H7 (cell line): Measurements from ENCODE around the gene KRTAP12-3. TPM values are rescaled to one million over a fixed set of nuclear protein-coding genes. Genes with fewer than 3 reads are reported as not detected.
"Not testable (repeated sequence)": the region's sequence is repeated elsewhere in the genome, so short reads cannot be mapped to it uniquely, and the experiment has no call there.

Source experiments
- DNase-seq: peaks from one replicate; pipeline ENCODE4 v3.0.0; 2012
- H3K27me3 ChIP-seq: 2 replicates; pipeline ENCODE4 v1.6.0; 2011; ENCODE audit warnings: mild to moderate bottlenecking, low read length; ENCODE audit not compliant: control insufficient read depth, insufficient read depth
- H3K36me3 ChIP-seq: replicated peaks from 2 replicates; pipeline ENCODE4 v1.5.1; 2011; ENCODE audit warnings: low read length; ENCODE audit not compliant: control insufficient read depth, insufficient read depth
- H3K4me3 ChIP-seq: 2 replicates; pipeline ENCODE4 v1.5.1; 2011; ENCODE audit warnings: low read depth, mild to moderate bottlenecking, control low read depth, low read length, moderate library complexity; ENCODE audit not compliant: insufficient read depth
- total RNA-seq: library from RNA; depleted of rRNA; stranded (reverse); fragments of >200 nt; shearing (Covaris generic); gene quantifications from 2 replicates; pipeline ENCODE4 v1.2.3, GENCODE V29; 2014

The KRTAP12-3 gene
- total RNA-seq, 1 experiment from 2014 or later = not detected

- not testable (repeated sequence) for H3K27me3 ChIP-seq, H3K4me3 ChIP-seq, DNase-seq, H3K36me3 ChIP-seq
These were observed 19.8 kb upstream of the KRTAP12-3 start for GRCh38 chr21:44637851-44638348.

GRCh38 chr21:44638506-44639330 lies 19.0 kb upstream of the KRTAP12-3 start:
- not testable (repeated sequence) for H3K27me3 ChIP-seq, H3K4me3 ChIP-seq, H3K36me3 ChIP-seq, DNase-seq

- DNase-seq = no peak
- Histone ChIP-seq H3K36me3 (no peaks in the 10 kb centered on the region), H3K27me3 (no peaks in the 10 kb centered on the region), H3K4me3 (no peak overlapping the region)
These were observed 18.4 kb upstream of the KRTAP12-3 start for GRCh38 chr21:44639331-44639655.

GRCh38 chr21:44640761-44641160 lies 17.0 kb upstream of the KRTAP12-3 start:
- Histone ChIP-seq H3K27me3 (no peaks in the 10 kb centered on the region), H3K36me3 (no peaks in the 10 kb centered on the region), H3K4me3 (no peak overlapping the region)
- no peak for DNase-seq

- no peak for DNase-seq
- Histone ChIP-seq H3K4me3 (no peak overlapping the region), H3K36me3 (no peaks in the 10 kb centered on the region), H3K27me3 (no peaks in the 10 kb centered on the region)
These were observed 13.9 kb upstream of the KRTAP12-3 start for GRCh38 chr21:44643741-44644310.

GRCh38 chr21:44644878-44645277 lies 12.9 kb upstream of the KRTAP12-3 start:
- Histone ChIP-seq H3K27me3 (no peaks in the 10 kb centered on the region), H3K36me3 (no peaks in the 10 kb centered on the region), H3K4me3 (no peak overlapping the region)
- DNase-seq = no peak

GRCh38 chr21:44646366-44647221 lies 11.1 kb upstream of the KRTAP12-3 start, which contains the start of gene KRTAP10-11:
Gene KRTAP10-11, plus strand, starts transcription at chr21:44646414. Its CDS starts 45 bp downstream, at chr21:44646459.
- not testable (repeated sequence) for DNase-seq, H3K27me3 ChIP-seq, H3K4me3 ChIP-seq, H3K36me3 ChIP-seq

- Histone ChIP-seq H3K36me3 (no peaks in the 10 kb centered on the region), H3K4me3 (no peak overlapping the region), H3K27me3 (no peaks in the 10 kb centered on the region)
- peak; percentile 57 for DNase-seq
These were observed 10.5 kb upstream of the KRTAP12-3 start for GRCh38 chr21:44647222-44647552.

- Histone ChIP-seq H3K36me3 (no peaks in the 10 kb centered on the region), H3K4me3 (no peak overlapping the region), H3K27me3 (no peaks in the 10 kb centered on the region)
- peak; percentile 61 for DNase-seq
These were observed 9.0 kb upstream of the KRTAP12-3 start for GRCh38 chr21:44648557-44649311.

GRCh38 chr21:44649521-44650100 lies 8.1 kb upstream of the KRTAP12-3 start:
- H3K36me3 ChIP-seq = no peaks in the 10 kb centered on the region
- no peak for DNase-seq
- H3K4me3 ChIP-seq = no peak overlapping the region
- no peaks in the 10 kb centered on the region for H3K27me3 ChIP-seq

GRCh38 chr21:44650265-44650972 lies 7.3 kb upstream of the KRTAP12-3 start:
- H3K36me3 ChIP-seq = no peaks in the 10 kb centered on the region
- DNase-seq = no peak
- no peaks in the 10 kb centered on the region for H3K27me3 ChIP-seq
- no peak overlapping the region for H3K4me3 ChIP-seq

- H3K36me3 ChIP-seq = no peaks in the 10 kb centered on the region
- H3K27me3 ChIP-seq = no peaks in the 10 kb centered on the region
- H3K4me3 ChIP-seq = no peak overlapping the region
- no peak for DNase-seq
These were observed 6.6 kb upstream of the KRTAP12-3 start for GRCh38 chr21:44650973-44651675.

- DNase-seq = peak; percentile 76
- H3K4me3 ChIP-seq = no peak overlapping the region
- no peaks in the 10 kb centered on the region for H3K36me3 ChIP-seq
- H3K27me3 ChIP-seq = no peaks in the 10 kb centered on the region
These were observed 4.6 kb upstream of the KRTAP12-3 start for GRCh38 chr21:44653123-44653522.
